Fibroblast of lung (primary cell): Measurements from ENCODE around the gene PIK3R4.

Source experiments
- EZH2 ChIP-seq: IDR thresholded peaks from 2 replicates; pipeline ENCODE4 v1.5.1; 2012; ENCODE audit warnings: low read length, control low read depth, mild to moderate bottlenecking; ENCODE audit errors: missing control alignments
- TF ChIP-seq, protein P1 (sequence below), 2 donors: IDR thresholded peaks in 1 of 2; conservative IDR thresholded peaks in 1 of 2; 1 replicate in 1 of 2; 2 replicates in 1 of 2; pipeline ENCODE4 v1.5.1; 2011 to 2012; ENCODE audit warnings: low read length in 2 of 2, control low read depth in 1 of 2, inconsistent platforms in 1 of 2, low read depth in 1 of 2, mild to moderate bottlenecking in 1 of 2

DNA sequence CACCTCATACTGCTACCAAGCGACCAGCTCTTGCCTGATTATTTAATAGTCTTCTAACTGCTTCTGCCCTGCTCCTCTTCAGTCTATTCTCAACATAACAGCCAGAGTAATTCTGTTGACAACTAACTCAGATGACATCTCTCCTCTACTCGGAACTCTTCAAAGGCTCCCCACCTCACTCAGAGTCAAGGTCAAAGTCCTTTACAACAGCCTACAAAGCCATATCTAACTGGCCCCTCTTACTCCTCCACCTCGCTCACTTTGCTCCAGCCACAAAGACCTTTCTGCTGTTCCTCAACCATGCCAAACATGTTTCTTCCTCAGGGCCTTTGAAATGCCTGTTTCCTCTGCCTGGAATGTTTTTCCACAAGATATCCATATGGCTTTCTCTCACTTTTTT is 43.6 kb downstream of the PIK3R4 start:
- TF ChIP-seq, protein P1, sequence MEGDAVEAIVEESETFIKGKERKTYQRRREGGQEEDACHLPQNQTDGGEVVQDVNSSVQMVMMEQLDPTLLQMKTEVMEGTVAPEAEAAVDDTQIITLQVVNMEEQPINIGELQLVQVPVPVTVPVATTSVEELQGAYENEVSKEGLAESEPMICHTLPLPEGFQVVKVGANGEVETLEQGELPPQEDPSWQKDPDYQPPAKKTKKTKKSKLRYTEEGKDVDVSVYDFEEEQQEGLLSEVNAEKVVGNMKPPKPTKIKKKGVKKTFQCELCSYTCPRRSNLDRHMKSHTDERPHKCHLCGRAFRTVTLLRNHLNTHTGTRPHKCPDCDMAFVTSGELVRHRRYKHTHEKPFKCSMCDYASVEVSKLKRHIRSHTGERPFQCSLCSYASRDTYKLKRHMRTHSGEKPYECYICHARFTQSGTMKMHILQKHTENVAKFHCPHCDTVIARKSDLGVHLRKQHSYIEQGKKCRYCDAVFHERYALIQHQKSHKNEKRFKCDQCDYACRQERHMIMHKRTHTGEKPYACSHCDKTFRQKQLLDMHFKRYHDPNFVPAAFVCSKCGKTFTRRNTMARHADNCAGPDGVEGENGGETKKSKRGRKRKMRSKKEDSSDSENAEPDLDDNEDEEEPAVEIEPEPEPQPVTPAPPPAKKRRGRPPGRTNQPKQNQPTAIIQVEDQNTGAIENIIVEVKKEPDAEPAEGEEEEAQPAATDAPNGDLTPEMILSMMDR (conservative IDR thresholded peaks at IDR 0.05 in 1 of 2, IDR thresholded peaks at IDR 0.05 in 1 of 2; ENCODE audit: low read depth in 1 of 2, low read length in 2 of 2), result no peak
- TF ChIP-seq EZH2, result no peak
